HEK293T (cell line): ENCODE measurements around the gene DCDC1.

ENCODE experiments used
- L3MBTL2 ChIP-seq: fragments of 450-650 bp; conservative IDR thresholded peaks from 2 replicates; pipeline ENCODE4 v1.6.1; 2016; ENCODE audit warnings: mild to moderate bottlenecking
- SUZ12 ChIP-seq: fragments of 450-650 bp; IDR thresholded peaks from 2 replicates; pipeline ENCODE4 v1.6.1; 2016; ENCODE audit warnings: mild to moderate bottlenecking
- TARDBP ChIP-seq: fragments of 450-650 bp; IDR thresholded peaks from 2 replicates; pipeline ENCODE4 v1.6.1; 2016

DNA sequence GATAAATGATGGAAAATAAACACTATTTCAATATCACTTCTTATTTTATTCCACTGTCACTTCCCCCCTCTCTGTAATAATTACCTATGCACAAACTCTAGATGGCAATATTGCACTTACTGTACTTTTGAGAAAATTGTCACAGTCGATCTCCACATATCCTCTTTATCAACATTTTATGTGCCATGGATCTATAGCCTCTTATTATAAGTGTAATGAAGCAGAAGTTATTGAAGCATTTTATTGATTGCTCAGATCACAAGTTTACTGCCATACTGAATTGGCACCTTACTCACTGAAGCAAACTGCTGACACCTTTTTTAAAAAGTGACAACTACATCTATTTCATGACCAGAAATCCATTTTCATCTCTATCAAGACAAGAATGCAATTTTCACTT lies 133.4 kb downstream of the DCDC1 start:
- no peak for TF ChIP-seq TARDBP
- no peak for TF ChIP-seq SUZ12
- TF ChIP-seq L3MBTL2: no peak
